Esophagus muscularis mucosa (tissue), 4 donors: ENCODE results near the gene SYCN.

Source experiments
- EP300 ChIP-seq: sonication (generic); formaldehyde crosslinking; IDR thresholded peaks from one replicate; pipeline ENCODE4 v1.6.1; 2017; ENCODE audit warnings: antibody characterized with exemption
- POLR2A ChIP-seq: fragments of 450-650 bp; IDR thresholded peaks from one replicate; pipeline ENCODE4 v1.6.1; 2017; ENCODE audit warnings: antibody characterized with exemption, moderate library complexity, mild to moderate bottlenecking, low read depth
- POLR2AphosphoS5 ChIP-seq, 2 donors: sonication (generic); formaldehyde crosslinking; IDR thresholded peaks; one replicate each; pipeline ENCODE4 v1.6.1; 2017; ENCODE audit warnings: antibody characterized with exemption in 2 of 2
- TF ChIP-seq, protein P1 (sequence below), 3 experiments: fragments of 200-600 bp in 2 of 3; fragments of 450-650 bp in 1 of 3; sonication (generic) in 2 of 3; IDR thresholded peaks; one replicate each; pipeline ENCODE4 v1.5.1; 2017 to 2019; ENCODE audit warnings: antibody characterized with exemption in 3 of 3, mild to moderate bottlenecking in 2 of 3, moderate library complexity in 1 of 3

DNA sequence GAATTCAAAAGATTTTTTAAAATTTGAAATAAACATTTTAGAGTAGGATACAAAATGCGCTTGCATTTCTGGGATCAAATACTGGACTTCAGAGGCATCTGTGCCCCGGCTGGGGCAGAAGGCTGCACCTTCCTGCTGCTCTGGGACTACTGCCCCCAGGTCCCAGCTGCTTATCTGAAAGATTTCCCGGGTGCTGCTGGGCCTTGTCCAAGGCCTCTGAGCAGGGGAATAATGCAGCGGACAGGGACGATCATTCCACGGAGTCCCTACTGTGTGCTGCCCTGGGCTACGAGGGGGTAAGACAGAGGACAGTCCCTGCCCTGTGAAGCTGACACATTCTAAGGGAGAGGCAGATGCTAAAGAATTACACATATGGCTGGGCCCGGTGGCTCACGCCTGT is 40.4 kb downstream of the SYCN start:
- TF ChIP-seq, protein P1, sequence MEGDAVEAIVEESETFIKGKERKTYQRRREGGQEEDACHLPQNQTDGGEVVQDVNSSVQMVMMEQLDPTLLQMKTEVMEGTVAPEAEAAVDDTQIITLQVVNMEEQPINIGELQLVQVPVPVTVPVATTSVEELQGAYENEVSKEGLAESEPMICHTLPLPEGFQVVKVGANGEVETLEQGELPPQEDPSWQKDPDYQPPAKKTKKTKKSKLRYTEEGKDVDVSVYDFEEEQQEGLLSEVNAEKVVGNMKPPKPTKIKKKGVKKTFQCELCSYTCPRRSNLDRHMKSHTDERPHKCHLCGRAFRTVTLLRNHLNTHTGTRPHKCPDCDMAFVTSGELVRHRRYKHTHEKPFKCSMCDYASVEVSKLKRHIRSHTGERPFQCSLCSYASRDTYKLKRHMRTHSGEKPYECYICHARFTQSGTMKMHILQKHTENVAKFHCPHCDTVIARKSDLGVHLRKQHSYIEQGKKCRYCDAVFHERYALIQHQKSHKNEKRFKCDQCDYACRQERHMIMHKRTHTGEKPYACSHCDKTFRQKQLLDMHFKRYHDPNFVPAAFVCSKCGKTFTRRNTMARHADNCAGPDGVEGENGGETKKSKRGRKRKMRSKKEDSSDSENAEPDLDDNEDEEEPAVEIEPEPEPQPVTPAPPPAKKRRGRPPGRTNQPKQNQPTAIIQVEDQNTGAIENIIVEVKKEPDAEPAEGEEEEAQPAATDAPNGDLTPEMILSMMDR (IDR thresholded peaks at IDR 0.05): no peak
- TF ChIP-seq POLR2A (no peak), POLR2AphosphoS5 (IDR thresholded peaks at IDR 0.05) (no peak), EP300 (no peak)
